ENCODE measurements around the gene AGBL1. TPM values are rescaled to one million over a fixed set of nuclear protein-coding genes. Genes with fewer than 3 reads are reported as not detected.

Gene AGBL1
- total RNA-seq, 1 donor from 2014 or later, result not detected

DNA sequence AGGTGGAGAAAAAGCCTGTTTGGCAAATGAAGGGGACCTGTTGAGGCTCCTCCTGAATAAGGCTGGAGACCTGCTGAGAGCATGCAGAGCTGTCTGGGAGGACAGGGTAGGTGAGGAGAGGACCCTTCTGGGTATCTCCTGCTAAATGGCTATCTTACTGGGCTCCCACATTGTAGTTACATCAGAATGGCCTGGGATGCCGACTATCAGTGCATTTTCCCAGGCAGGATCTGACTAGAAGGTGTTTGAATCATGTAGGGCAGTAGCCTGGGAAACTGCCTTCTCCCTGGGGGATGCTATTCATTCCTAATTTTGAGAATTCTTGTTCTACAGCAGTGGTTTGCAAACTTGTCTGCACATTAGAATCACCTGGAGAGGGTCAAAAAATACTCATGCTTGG lies 631 bp downstream of the AGBL1 start:
- DNase-seq (ENCODE audit: extremely low spot score, unreplicated experiment), result no peak
- TF ChIP-seq, protein P1, sequence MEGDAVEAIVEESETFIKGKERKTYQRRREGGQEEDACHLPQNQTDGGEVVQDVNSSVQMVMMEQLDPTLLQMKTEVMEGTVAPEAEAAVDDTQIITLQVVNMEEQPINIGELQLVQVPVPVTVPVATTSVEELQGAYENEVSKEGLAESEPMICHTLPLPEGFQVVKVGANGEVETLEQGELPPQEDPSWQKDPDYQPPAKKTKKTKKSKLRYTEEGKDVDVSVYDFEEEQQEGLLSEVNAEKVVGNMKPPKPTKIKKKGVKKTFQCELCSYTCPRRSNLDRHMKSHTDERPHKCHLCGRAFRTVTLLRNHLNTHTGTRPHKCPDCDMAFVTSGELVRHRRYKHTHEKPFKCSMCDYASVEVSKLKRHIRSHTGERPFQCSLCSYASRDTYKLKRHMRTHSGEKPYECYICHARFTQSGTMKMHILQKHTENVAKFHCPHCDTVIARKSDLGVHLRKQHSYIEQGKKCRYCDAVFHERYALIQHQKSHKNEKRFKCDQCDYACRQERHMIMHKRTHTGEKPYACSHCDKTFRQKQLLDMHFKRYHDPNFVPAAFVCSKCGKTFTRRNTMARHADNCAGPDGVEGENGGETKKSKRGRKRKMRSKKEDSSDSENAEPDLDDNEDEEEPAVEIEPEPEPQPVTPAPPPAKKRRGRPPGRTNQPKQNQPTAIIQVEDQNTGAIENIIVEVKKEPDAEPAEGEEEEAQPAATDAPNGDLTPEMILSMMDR (IDR thresholded peaks at IDR 0.05), result no peak
- H3K4me1 Mint-ChIP-seq (ENCODE audit: unreplicated experiment), result no peaks in the 10 kb centered on the region
- no peaks in the 10 kb centered on the region for H3K36me3 Mint-ChIP-seq (ENCODE audit: unreplicated experiment)
- H3K27me3 Mint-ChIP-seq (ENCODE audit: unreplicated experiment), result no peaks in the 10 kb centered on the region
- no peak overlapping the region for H3K4me3 Mint-ChIP-seq (ENCODE audit: unreplicated experiment)
- H3K9me3 Mint-ChIP-seq (ENCODE audit: unreplicated experiment), result no peaks in the 10 kb centered on the region
- no peak overlapping the region for H3K27ac Mint-ChIP-seq (ENCODE audit: unreplicated experiment)

DNA sequence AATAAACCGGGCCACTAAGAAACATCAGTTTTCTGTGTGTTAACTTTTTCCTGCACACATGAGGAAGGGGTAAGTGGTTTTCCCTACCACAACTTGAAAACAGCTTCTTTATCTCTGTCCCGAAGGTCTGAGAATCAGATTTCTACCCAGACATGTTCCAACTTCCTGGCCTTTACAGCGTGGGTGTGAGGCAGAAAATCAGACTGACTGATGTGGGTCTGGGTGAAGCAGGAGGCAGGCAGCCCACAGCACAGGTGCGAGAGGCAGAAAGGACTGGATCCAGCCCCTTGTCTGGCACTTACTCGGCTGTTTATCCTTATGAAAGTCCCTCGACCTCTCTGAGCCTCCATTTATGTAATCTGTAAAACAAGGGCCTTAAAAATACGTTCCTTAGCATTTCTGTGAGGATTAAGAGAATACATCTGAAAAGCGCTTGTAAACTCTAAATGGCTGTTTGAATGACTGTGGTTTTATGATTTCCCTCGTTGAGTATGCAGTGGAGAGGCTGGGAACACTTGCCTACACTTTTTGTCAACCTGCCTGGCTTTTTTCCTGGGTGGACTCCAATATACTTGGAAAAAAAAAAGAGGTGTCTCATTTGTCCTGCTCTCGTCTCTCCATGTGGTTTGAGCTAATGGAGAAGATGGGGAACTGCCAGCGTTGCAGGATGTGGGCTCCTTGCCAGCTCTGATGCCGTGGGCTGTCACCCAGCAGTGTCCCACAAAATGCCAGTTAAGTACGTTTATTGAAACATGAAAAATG lies 3.1 kb downstream of the AGBL1 start:
- TF ChIP-seq, protein P1 (IDR thresholded peaks at IDR 0.05), result no peak
- Mint-ChIP-seq H3K27me3 (ENCODE audit: unreplicated experiment) (no peaks in the 10 kb centered on the region), H3K36me3 (ENCODE audit: unreplicated experiment) (no peaks in the 10 kb centered on the region), H3K27ac (ENCODE audit: unreplicated experiment) (no peak overlapping the region), H3K4me1 (ENCODE audit: unreplicated experiment) (no peaks in the 10 kb centered on the region), H3K4me3 (ENCODE audit: unreplicated experiment) (no peak overlapping the region), H3K9me3 (ENCODE audit: unreplicated experiment) (no peaks in the 10 kb centered on the region)
- no peak for DNase-seq (ENCODE audit: extremely low spot score, unreplicated experiment)

DNA sequence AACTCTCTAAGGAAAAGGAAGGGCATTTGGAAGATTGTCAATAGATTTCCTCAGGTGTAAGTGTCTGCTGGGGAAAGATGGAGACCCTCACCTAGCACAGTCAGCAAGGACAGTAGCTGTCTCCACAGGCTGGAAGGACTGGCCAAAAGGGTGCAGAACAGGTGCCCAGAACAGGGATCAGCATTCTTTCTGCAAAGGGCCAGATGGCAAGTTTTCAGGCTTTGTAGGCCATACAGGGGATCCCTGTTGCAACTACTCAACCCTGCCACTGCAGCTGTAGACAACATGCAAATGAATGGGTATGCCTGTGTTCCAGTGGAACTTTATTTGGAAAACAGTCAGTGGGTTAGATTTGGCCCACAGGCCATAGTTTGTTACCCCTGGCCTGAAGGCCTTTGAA lies 8.1 kb downstream of the AGBL1 start:
- H3K36me3 Mint-ChIP-seq (ENCODE audit: unreplicated experiment), result no peaks in the 10 kb centered on the region
- H3K4me1 Mint-ChIP-seq (ENCODE audit: unreplicated experiment), result no peaks in the 10 kb centered on the region
- DNase-seq (ENCODE audit: extremely low spot score, unreplicated experiment), result no peak
- H3K4me3 Mint-ChIP-seq (ENCODE audit: unreplicated experiment), result no peak overlapping the region
- no peaks in the 10 kb centered on the region for H3K9me3 Mint-ChIP-seq (ENCODE audit: unreplicated experiment)
- H3K27me3 Mint-ChIP-seq (ENCODE audit: unreplicated experiment), result no peaks in the 10 kb centered on the region
- no peak overlapping the region for H3K27ac Mint-ChIP-seq (ENCODE audit: unreplicated experiment)
- TF ChIP-seq, protein P1 (IDR thresholded peaks at IDR 0.05), result no peak

DNA sequence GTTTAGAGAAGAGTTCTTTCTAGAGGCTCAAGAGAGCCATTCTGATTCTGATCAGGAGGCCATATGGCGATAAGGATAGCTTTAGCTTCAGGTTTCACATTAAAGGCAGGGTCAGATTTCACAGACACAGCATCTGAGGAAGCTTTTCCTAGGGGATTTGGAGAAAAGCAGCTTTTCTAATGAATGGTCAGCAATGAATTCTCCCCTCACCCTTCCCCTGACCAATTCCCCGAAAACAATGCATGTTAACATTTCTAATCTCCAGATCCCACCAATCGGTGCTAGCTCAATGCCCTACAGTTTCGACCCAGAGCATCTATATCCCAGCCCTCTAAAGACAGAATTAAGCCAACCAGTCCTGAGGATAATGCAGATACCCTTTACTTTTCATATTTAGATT lies 9.8 kb downstream of the AGBL1 start:
- TF ChIP-seq, protein P1 (IDR thresholded peaks at IDR 0.05), result no peak
- no peaks in the 10 kb centered on the region for H3K27me3 Mint-ChIP-seq (ENCODE audit: unreplicated experiment)
- no peaks in the 10 kb centered on the region for H3K4me1 Mint-ChIP-seq (ENCODE audit: unreplicated experiment)
- no peaks in the 10 kb centered on the region for H3K36me3 Mint-ChIP-seq (ENCODE audit: unreplicated experiment)
- H3K9me3 Mint-ChIP-seq (ENCODE audit: unreplicated experiment), result no peaks in the 10 kb centered on the region
- no peak for DNase-seq (ENCODE audit: extremely low spot score, unreplicated experiment)
- H3K4me3 Mint-ChIP-seq (ENCODE audit: unreplicated experiment), result no peak overlapping the region
- H3K27ac Mint-ChIP-seq (ENCODE audit: unreplicated experiment), result no peak overlapping the region

DNA sequence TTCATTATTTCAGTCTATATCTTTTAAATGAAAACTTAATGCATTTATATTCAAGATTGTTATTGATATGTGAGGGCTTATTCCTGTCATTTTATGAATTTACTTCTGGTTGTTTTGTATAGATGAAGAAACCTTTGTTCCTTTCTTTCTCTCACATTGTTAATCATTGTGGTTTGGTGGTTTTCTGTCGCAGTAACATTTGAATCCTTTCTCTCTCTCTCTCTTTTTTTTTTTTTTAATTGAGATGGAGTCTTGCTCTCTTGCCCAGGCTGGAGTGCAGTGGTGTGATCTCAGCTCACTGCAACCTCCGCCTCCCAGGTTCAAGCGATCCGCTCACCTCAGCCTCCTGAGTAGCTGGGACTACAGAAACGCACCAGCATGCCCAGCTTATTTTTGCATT lies 22.1 kb downstream of the AGBL1 start:
- no peak overlapping the region for H3K4me3 Mint-ChIP-seq (ENCODE audit: unreplicated experiment)
- peaks cover 13% of the 10 kb centered on the region for H3K9me3 Mint-ChIP-seq (ENCODE audit: unreplicated experiment)
- no peaks in the 10 kb centered on the region for H3K36me3 Mint-ChIP-seq (ENCODE audit: unreplicated experiment)
- TF ChIP-seq, protein P1 (IDR thresholded peaks at IDR 0.05), result no peak
- no peak overlapping the region for H3K27ac Mint-ChIP-seq (ENCODE audit: unreplicated experiment)
- DNase-seq (ENCODE audit: extremely low spot score, unreplicated experiment), result no peak
- no peaks in the 10 kb centered on the region for H3K27me3 Mint-ChIP-seq (ENCODE audit: unreplicated experiment)
- H3K4me1 Mint-ChIP-seq (ENCODE audit: unreplicated experiment), result no peaks in the 10 kb centered on the region

Data from osteocyte (in vitro differentiated cells).